GM19328 (cell line): ENCODE results near the gene ERH.
"Not testable (repeated sequence)": the region's sequence is repeated elsewhere in the genome, so short reads cannot be mapped to it uniquely, and the experiment has no call there.

Source experiments
- ATAC-seq: cut with Tn5 transposase; IDR thresholded peaks from one replicate; pipeline ENCODE4 v1.9.1; 2021; ENCODE audit warnings: mild to moderate bottlenecking, moderate library complexity; ENCODE audit not compliant: unreplicated experiment

Gene ERH

GRCh38 chr14:69398053-69398817 is at the start of gene ERH, which contains the start of gene SLC39A9:
TSS of gene ERH (minus strand) at chr14:69398299. CDS start at chr14:69398233, 66 bp downstream.
TSS of gene SLC39A9 (plus strand) at chr14:69398692. CDS start at chr14:69399370, 678 bp downstream.
- ATAC-seq: peak; percentile 83

- no peak for ATAC-seq
Observed at GRCh38 chr14:69443296-69443805, 45.3 kb upstream of the ERH start.

GRCh38 chr14:69441948-69442347 is 43.8 kb upstream of the ERH start:
- no peak for ATAC-seq

- no peak for ATAC-seq
Observed at GRCh38 chr14:69439521-69440270, 41.6 kb upstream of the ERH start.

GRCh38 chr14:69432364-69432763 is 34.3 kb upstream of the ERH start:
- no peak for ATAC-seq

- no peak for ATAC-seq
Observed at GRCh38 chr14:69430306-69430939, 32.3 kb upstream of the ERH start.

GRCh38 chr14:69429643-69430042 is 31.5 kb upstream of the ERH start:
- no peak for ATAC-seq

GRCh38 chr14:69428289-69428998 is 30.3 kb upstream of the ERH start:
- ATAC-seq: no peak

- no peak for ATAC-seq
Observed at GRCh38 chr14:69427596-69427995, 29.5 kb upstream of the ERH start.

GRCh38 chr14:69424149-69424923 is 26.2 kb upstream of the ERH start:
- ATAC-seq: no peak

- ATAC-seq: no peak
Observed at GRCh38 chr14:69423279-69423678, 25.2 kb upstream of the ERH start.

GRCh38 chr14:69416087-69416486 is 18.0 kb upstream of the ERH start:
- not testable (repeated sequence) for ATAC-seq

GRCh38 chr14:69413483-69413882 is 15.4 kb upstream of the ERH start:
- no peak for ATAC-seq

- ATAC-seq: no peak
Observed at GRCh38 chr14:69408331-69408960, 10.3 kb upstream of the ERH start.

- no peak for ATAC-seq
Observed at GRCh38 chr14:69405762-69406161, 7.7 kb upstream of the ERH start.

- no peak for ATAC-seq
Observed at GRCh38 chr14:69404883-69405282, 6.8 kb upstream of the ERH start.

- no peak for ATAC-seq
Observed at GRCh38 chr14:69404478-69404877, 6.4 kb upstream of the ERH start.

- no peak for ATAC-seq
Observed at GRCh38 chr14:69401841-69402240, 3.7 kb upstream of the ERH start.

- no peak for ATAC-seq
Observed at GRCh38 chr14:69400154-69400553, 2.1 kb upstream of the ERH start.

GRCh38 chr14:69399750-69400149 is 1.7 kb upstream of the ERH start:
- no peak for ATAC-seq
